LoVo (cell line): ENCODE measurements around the gene NOS1.
"Not testable (repeated sequence)": the region's sequence is repeated elsewhere in the genome, so short reads cannot be mapped to it uniquely, and the experiment has no call there.

Source experiments
- DNase-seq: peaks from one replicate; pipeline ENCODE4 v3.0.0-alpha.2; 2016; ENCODE audit warnings: low spot score

The NOS1 gene

GRCh38 chr12:117208811-117209455 lies 152.5 kb downstream of the NOS1 start:
- DNase-seq, result no peak

- DNase-seq, result no peak
Observed at GRCh38 chr12:117208206-117208605, 153.2 kb downstream of the NOS1 start.

GRCh38 chr12:117207675-117208074 lies 153.8 kb downstream of the NOS1 start:
- DNase-seq, result no peak

GRCh38 chr12:117202556-117202955 lies 158.9 kb downstream of the NOS1 start:
- DNase-seq, result no peak

- DNase-seq, result no peak
Observed at GRCh38 chr12:117202033-117202432, 159.4 kb downstream of the NOS1 start.

GRCh38 chr12:117199956-117200744 lies 161.3 kb downstream of the NOS1 start:
- not testable (repeated sequence) for DNase-seq

GRCh38 chr12:117196334-117196733 lies 165.1 kb downstream of the NOS1 start:
- not testable (repeated sequence) for DNase-seq

GRCh38 chr12:117195027-117195426 lies 166.4 kb downstream of the NOS1 start:
- peak; percentile 56 for DNase-seq

- no peak for DNase-seq
Observed at GRCh38 chr12:117193903-117194302, 167.5 kb downstream of the NOS1 start.

GRCh38 chr12:117192581-117192980 lies 168.8 kb downstream of the NOS1 start:
- not testable (repeated sequence) for DNase-seq

- DNase-seq, result no peak
Observed at GRCh38 chr12:117192057-117192456, 169.4 kb downstream of the NOS1 start.

GRCh38 chr12:117190210-117190781 lies 171.1 kb downstream of the NOS1 start, which contains the start of gene FBXO21:
Gene FBXO21, minus strand, starts transcription at chr12:117190470. Its CDS starts 14 bp downstream, at chr12:117190456.
- peak; percentile 98 for DNase-seq

GRCh38 chr12:117189725-117190209 lies 171.7 kb downstream of the NOS1 start:
- DNase-seq, result no peak

- no peak for DNase-seq
Observed at GRCh38 chr12:117188961-117189724, 172.3 kb downstream of the NOS1 start.

GRCh38 chr12:117188121-117188665 lies 173.2 kb downstream of the NOS1 start:
- no peak for DNase-seq

- no peak for DNase-seq
Observed at GRCh38 chr12:117187421-117187820, 174.0 kb downstream of the NOS1 start.

- no peak for DNase-seq
Observed at GRCh38 chr12:117182866-117183265, 178.6 kb downstream of the NOS1 start.

GRCh38 chr12:117181468-117181843 lies 180.0 kb downstream of the NOS1 start:
- not testable (repeated sequence) for DNase-seq

- DNase-seq, result no peak
Observed at GRCh38 chr12:117180758-117181467, 180.5 kb downstream of the NOS1 start.

GRCh38 chr12:117178745-117179144 lies 182.7 kb downstream of the NOS1 start:
- DNase-seq, result no peak

- no peak for DNase-seq
Observed at GRCh38 chr12:117178301-117178700, 183.1 kb downstream of the NOS1 start.
